HG03045 (cell line): ENCODE data around the gene RUFY1.

Source experiments
- ATAC-seq: cut with Tn5 transposase; IDR thresholded peaks from one replicate; pipeline ENCODE4 v1.9.1; 2021; ENCODE audit warnings: mild to moderate bottlenecking, moderate library complexity; ENCODE audit not compliant: unreplicated experiment

Gene RUFY1

GRCh38 chr5:179601871-179602625 is 51.7 kb downstream of the RUFY1 start:
- no peak for ATAC-seq

DNA sequence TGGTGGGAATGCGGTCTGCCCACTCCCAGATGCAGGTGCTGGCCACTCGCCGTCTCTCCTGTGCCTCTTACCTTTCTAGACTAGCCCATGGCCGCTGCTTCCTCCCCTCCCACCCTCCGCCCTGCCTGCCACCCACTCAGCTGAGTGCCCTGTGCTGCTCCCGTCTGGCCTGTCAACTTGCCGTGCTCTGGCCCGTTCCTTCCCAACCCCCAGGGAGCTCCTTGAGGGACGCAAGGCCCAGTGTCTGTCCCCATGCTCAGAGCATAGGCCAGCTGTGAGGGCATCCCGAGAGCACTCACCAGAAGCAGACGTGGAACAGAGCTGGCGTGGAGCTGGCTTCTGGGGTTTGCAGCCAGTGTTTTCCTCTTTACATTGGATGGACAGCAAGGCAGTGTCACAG is 53.0 kb downstream of the RUFY1 start:
- ATAC-seq = no peak

- ATAC-seq = no peak
Measured at GRCh38 chr5:179605026-179605833, 54.9 kb downstream of the RUFY1 start.

- ATAC-seq = no peak
Measured at GRCh38 chr5:179606071-179606909, 55.9 kb downstream of the RUFY1 start.

GRCh38 chr5:179606910-179607159 is 56.5 kb downstream of the RUFY1 start:
- ATAC-seq = no peak

DNA sequence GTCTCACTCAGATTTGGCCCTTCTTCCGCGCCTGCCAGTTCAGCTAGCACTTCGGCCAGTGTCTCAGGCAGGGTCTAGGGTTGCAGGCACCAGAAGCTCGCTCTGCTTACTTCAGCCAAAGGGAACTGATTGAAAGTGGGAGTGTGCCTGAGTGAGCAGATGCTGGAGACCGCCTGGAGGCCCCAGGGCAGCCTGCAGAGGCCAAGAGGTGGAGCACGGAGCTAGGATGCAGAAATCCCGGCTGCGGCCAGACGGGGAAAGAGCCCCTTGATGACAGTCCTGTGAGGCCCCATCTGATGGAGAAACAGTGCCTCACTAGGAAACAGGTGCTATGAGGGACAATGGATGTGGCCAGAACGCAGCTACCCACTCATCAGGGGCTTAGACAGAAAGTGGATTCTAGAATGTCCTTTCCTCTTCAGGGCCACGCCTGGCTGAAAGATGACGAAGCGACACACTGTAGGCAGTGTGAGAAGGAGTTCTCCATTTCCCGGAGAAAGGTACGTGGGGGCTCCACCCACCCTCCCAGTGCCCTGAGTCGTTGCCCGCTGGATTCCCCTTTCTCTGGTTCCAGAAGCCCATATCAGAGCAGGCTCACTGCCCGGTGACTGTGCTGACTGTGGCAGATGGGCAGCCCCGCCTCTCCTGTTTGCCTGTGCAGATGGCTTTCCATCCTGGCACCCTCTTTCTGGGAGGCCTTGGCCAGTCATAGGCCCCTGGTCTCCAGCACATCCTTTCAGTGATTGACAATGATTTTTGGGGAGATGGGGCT is 57.0 kb downstream of the RUFY1 start:
- no peak for ATAC-seq

GRCh38 chr5:179608131-179608581 is 57.8 kb downstream of the RUFY1 start:
- ATAC-seq = no peak

- ATAC-seq = no peak
Measured at GRCh38 chr5:179609834-179610108, 59.4 kb downstream of the RUFY1 start.

- ATAC-seq = no peak
Measured at GRCh38 chr5:179610109-179610902, 60.0 kb downstream of the RUFY1 start.

GRCh38 chr5:179610903-179611265 is 60.5 kb downstream of the RUFY1 start:
- ATAC-seq = no peak

DNA sequence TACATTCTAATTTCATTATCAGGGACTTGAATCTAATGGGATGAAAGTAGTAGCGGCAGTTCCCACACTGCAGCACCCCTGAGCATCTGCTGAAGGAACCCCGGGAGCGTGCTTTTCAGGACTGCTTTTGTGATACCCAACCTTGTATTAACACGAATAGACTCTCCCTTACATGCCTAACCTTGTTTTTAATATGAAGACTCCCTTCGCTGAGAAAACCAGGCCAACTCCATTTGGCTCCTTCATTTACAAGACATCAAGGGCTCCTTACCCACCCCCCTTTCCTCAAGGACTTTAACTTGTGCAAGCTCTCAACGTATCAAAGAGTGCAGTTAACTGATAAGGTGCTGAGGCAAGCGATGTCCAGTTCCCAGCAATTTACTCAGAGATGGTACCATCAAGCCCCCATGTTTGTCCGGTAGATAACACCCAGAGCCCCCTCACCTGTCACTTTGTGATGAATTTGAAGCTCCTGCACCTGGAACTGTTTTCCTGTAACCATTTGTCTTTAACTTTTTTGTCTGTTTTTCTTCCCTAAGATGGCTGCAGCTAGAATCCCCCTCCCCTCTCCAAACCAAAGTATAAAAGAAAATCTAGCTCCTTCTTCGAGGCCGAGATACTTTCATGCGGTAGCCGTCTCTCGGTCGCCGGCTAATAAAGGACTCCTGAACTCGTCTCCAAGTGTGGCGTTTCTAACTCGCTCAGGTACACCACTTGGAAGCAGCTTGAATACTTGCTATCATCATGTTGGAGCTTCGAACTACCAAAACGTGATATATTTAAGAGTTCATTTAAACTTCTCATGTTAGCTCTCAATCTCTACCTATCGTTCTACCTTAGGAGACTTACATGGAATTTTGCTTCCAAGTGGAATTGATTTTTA is 62.5 kb downstream of the RUFY1 start:
- ATAC-seq = no peak

- ATAC-seq = no peak
Measured at GRCh38 chr5:179613460-179614071, 63.2 kb downstream of the RUFY1 start.

DNA sequence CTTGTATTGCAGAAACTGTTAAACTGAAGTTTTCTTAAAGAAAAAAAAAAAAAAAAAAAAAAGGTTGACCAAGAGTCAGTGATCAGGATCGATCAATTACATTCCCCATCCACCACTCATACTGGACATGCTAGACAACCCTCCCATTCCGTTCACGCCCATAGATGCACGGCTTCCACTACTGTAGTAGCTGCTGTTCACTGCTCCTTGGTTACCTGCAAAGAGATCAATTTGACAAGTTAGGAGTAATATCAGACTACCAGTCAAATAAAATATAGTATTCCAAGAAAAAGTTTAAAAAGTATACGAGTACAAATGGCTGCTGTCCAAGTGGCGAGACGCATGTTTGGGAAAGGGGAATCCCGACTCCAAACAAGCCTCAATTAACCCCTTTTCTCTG is 64.4 kb downstream of the RUFY1 start:
- no peak for ATAC-seq

GRCh38 chr5:179615203-179615602 is 64.8 kb downstream of the RUFY1 start:
- no peak for ATAC-seq

DNA sequence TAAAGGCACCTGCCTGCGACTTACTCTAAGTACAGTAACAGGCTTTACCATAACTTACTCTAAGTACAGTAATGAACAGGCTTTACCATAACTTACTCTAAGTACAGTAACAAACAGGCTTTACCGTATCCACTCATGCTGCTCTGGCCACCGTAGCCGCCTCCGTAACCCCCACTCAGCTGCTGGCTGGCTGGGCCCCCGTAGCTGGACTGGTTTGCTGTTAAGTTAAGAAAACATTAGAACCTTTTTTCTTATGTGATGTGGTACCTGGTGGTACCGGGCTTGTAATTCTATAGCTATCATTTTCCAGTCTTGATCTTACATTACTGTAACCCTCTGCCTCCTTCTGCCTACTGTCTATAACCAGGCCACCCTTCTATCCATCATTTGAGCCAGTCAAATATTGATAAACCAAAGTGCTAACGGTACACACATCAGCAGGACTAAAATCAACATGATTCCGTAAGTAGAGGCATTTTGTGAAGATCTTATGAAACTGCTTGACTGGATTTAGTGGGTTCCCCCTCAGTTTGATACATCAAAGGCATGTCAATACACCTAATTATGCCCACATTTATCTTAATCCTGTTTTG is 65.7 kb downstream of the RUFY1 start:
- no peak for ATAC-seq

DNA sequence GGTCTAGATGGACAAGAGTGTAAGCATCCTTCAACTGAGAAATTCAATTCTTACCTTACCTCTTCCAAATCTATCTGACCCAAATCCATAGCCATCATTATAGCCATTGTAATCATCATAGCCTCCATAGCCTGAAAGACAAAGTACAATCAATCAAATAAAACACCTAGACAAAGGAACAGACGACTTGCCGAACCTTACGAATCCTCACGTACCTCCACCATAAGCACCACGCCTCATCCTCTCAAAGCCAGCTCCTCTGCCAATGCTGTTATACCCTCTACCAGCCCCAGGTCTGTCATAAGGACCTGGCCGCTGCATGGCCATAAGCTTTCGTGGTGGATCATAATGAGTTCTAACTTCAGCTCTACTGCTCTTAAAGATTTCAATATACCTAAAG is 67.6 kb downstream of the RUFY1 start:
- no peak for ATAC-seq

- no peak for ATAC-seq
Measured at GRCh38 chr5:179618923-179619554, 68.7 kb downstream of the RUFY1 start.

DNA sequence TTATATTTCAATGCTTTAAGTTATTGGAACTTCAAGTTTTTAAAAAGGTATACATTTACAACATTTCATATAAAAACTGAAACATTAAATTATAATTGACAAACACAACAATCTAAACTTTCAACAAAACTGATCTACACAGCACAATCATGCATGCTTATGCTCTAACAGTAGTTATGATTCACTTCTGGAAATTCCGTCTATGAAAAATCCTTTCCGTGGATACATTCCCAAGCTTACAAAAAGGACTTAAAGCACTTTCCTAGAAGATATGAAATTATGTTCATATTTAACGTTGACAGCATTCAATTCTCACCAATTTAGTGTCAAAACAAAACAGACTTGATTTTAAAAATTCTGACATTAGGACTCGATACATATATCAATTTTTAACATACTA is 69.4 kb downstream of the RUFY1 start:
- no peak for ATAC-seq
